HEK293 (cell line): ENCODE data around the gene GRIA1.

ENCODE experiments used
- CTCF ChIA-PET: fragments of 350-600 bp; formaldehyde crosslinking; extraction: SDS; loops from one replicate; lab custom pipeline; 2021; ENCODE audit warnings: antibody characterized with exemption; lab: Yijun Ruan, JAX
- POLR2A ChIA-PET: fragments of 300-600 bp; formaldehyde crosslinking; extraction: SDS; loops from one replicate; lab custom pipeline; 2020; ENCODE audit warnings: antibody characterized with exemption, inconsistent platforms; lab: Yijun Ruan, JAX
- H3K27ac ChIP-seq: fragments of 200-500 bp; sonication (Bioruptor generic); 2 replicates; pipeline ENCODE4 v1.5.1; 2014; ENCODE audit warnings: low read depth, low read length, control low read depth, inconsistent platforms; ENCODE audit errors: extremely low read depth
- H3K36me3 ChIP-seq, 2 experiments: fragments of 200-500 bp in 1 of 2; sonication (Bioruptor generic) in 1 of 2; 1 replicate in 1 of 2; 2 replicates in 1 of 2; pipeline ENCODE4 v1.5.1; 2014 to 2017; ENCODE audit warnings: inconsistent platforms in 2 of 2, low read length in 2 of 2; ENCODE audit not compliant: control insufficient read depth in 2 of 2, insufficient read depth in 1 of 2
- H3K4me1 ChIP-seq: fragments of 200-500 bp; sonication (Bioruptor generic); 2 replicates; pipeline ENCODE4 v1.5.1; 2014; ENCODE audit warnings: mild to moderate bottlenecking, low read length, inconsistent platforms; ENCODE audit not compliant: control insufficient read depth, insufficient read depth
- H3K4me3 ChIP-seq: 2 replicates; pipeline ENCODE4 v1.5.1; 2011; ENCODE audit warnings: low read depth, mild to moderate bottlenecking, control low read depth, low read length, moderate library complexity
- H3K9me3 ChIP-seq: fragments of 200-500 bp; sonication (Bioruptor generic); 2 replicates; pipeline ENCODE4 v1.5.1; 2014; ENCODE audit warnings: low read depth, low read length, inconsistent platforms; ENCODE audit not compliant: control insufficient read depth, insufficient read depth
- GFI1B ChIP-seq: fragments of 450-650 bp; formaldehyde crosslinking; IDR thresholded peaks from 2 replicates; pipeline ENCODE4 v1.5.1; 2016; ENCODE audit warnings: missing biosample characterization, missing genetic modification characterization
- GLI2 ChIP-seq: fragments of 450-650 bp; formaldehyde crosslinking; IDR thresholded peaks from 2 replicates; pipeline ENCODE4; 2017; ENCODE audit warnings: missing biosample characterization, missing genetic modification characterization, low read depth, borderline replicate concordance
- KLF1 ChIP-seq: fragments of 450-650 bp; formaldehyde crosslinking; IDR thresholded peaks from 2 replicates; pipeline ENCODE4 v1.5.1; 2016; ENCODE audit warnings: missing biosample characterization, missing genetic modification characterization
- KLF8 ChIP-seq: fragments of 450-650 bp; formaldehyde crosslinking; IDR thresholded peaks from 2 replicates; pipeline ENCODE4 v1.5.1; 2016; ENCODE audit warnings: missing biosample characterization, missing genetic modification characterization
- MYNN ChIP-seq: fragments of 450-650 bp; formaldehyde crosslinking; IDR thresholded peaks from 2 replicates; pipeline ENCODE4 v1.5.1; 2016; ENCODE audit warnings: missing biosample characterization, missing genetic modification characterization, borderline replicate concordance
- RBAK ChIP-seq: fragments of 450-650 bp; formaldehyde crosslinking; IDR thresholded peaks from 2 replicates; pipeline ENCODE4 v1.5.1; 2016; ENCODE audit warnings: missing biosample characterization, missing genetic modification characterization
- SCRT1 ChIP-seq: fragments of 450-650 bp; formaldehyde crosslinking; IDR thresholded peaks from 2 replicates; pipeline ENCODE4 v1.5.1; 2016; ENCODE audit warnings: missing biosample characterization, missing genetic modification characterization, borderline replicate concordance
- ZBTB20 ChIP-seq: fragments of 450-650 bp; formaldehyde crosslinking; IDR thresholded peaks from 2 replicates; pipeline ENCODE4 v1.5.1; 2016; ENCODE audit warnings: missing biosample characterization, missing genetic modification characterization
- ZFP37 ChIP-seq: fragments of 450-650 bp; formaldehyde crosslinking; IDR thresholded peaks from 2 replicates; pipeline ENCODE4 v1.5.1; 2016; ENCODE audit warnings: missing biosample characterization, missing genetic modification characterization
- ZNF174 ChIP-seq: fragments of 450-650 bp; formaldehyde crosslinking; IDR thresholded peaks from 2 replicates; pipeline ENCODE4 v1.5.0; 2017; ENCODE audit warnings: missing biosample characterization, mild to moderate bottlenecking, missing genetic modification characterization
- ZNF24 ChIP-seq: fragments of 450-650 bp; formaldehyde crosslinking; IDR thresholded peaks from 2 replicates; pipeline ENCODE4 v1.5.1; 2016; ENCODE audit warnings: missing biosample characterization, missing genetic modification characterization
- ZNF266 ChIP-seq: fragments of 450-650 bp; formaldehyde crosslinking; IDR thresholded peaks from 2 replicates; pipeline ENCODE4 v1.5.1; 2016; ENCODE audit warnings: missing biosample characterization, missing genetic modification characterization, low read depth
- ZNF274 ChIP-seq, 2 experiments: fragments of 200-500 bp in 1 of 2; fragments of 450-650 bp in 1 of 2; sonication (Bioruptor generic) in 1 of 2; formaldehyde crosslinking in 1 of 2; IDR thresholded peaks; 2 replicates each; pipeline versions ENCODE4 v1.5.1 to v1.6.1; 2014 to 2016; ENCODE audit warnings: borderline replicate concordance in 1 of 2, inconsistent platforms in 1 of 2, low read length in 1 of 2, missing biosample characterization in 1 of 2, missing genetic modification characterization in 1 of 2
- ZNF292 ChIP-seq: fragments of 450-650 bp; formaldehyde crosslinking; IDR thresholded peaks from 2 replicates; pipeline ENCODE4 v1.5.1; 2016; ENCODE audit warnings: low read depth, missing biosample characterization, missing genetic modification characterization, borderline replicate concordance
- ZNF302 ChIP-seq: fragments of 450-650 bp; formaldehyde crosslinking; IDR thresholded peaks from 2 replicates; pipeline ENCODE4 v1.5.1; 2016; ENCODE audit warnings: missing biosample characterization, missing genetic modification characterization, low read depth
- ZNF558 ChIP-seq: fragments of 450-650 bp; formaldehyde crosslinking; IDR thresholded peaks from 2 replicates; pipeline ENCODE4 v1.5.1; 2016; ENCODE audit warnings: missing biosample characterization, missing genetic modification characterization
- ZNF585B ChIP-seq: fragments of 450-650 bp; formaldehyde crosslinking; IDR thresholded peaks from 2 replicates; pipeline ENCODE4 v1.5.1; 2016; ENCODE audit warnings: missing biosample characterization, missing genetic modification characterization
- ZNF654 ChIP-seq: fragments of 450-650 bp; formaldehyde crosslinking; IDR thresholded peaks from 2 replicates; pipeline ENCODE4 v1.5.1; 2016; ENCODE audit warnings: low read depth, missing biosample characterization, missing genetic modification characterization
- ZNF664 ChIP-seq: fragments of 450-650 bp; formaldehyde crosslinking; IDR thresholded peaks from 2 replicates; pipeline ENCODE4 v1.5.1; 2016; ENCODE audit warnings: missing biosample characterization, missing genetic modification characterization
- ZNF747 ChIP-seq: fragments of 450-650 bp; formaldehyde crosslinking; IDR thresholded peaks from 2 replicates; pipeline ENCODE4 v1.5.1; 2016; ENCODE audit warnings: missing biosample characterization, missing genetic modification characterization
- ZNF768 ChIP-seq: fragments of 450-650 bp; formaldehyde crosslinking; IDR thresholded peaks from 2 replicates; pipeline ENCODE4 v1.5.1; 2018; ENCODE audit warnings: missing biosample characterization, mild to moderate bottlenecking, missing genetic modification characterization
- ZNF830 ChIP-seq: fragments of 450-650 bp; IDR thresholded peaks from 2 replicates; pipeline ENCODE4 v1.5.0; 2018; ENCODE audit warnings: missing biosample characterization, missing genetic modification characterization, low read depth, mild to moderate bottlenecking, moderate library complexity
- ZSCAN30 ChIP-seq: fragments of 450-650 bp; IDR thresholded peaks from 2 replicates; pipeline ENCODE4 v1.5.1; 2018; ENCODE audit warnings: missing biosample characterization, mild to moderate bottlenecking, missing genetic modification characterization, moderate library complexity
- TF ChIP-seq, protein P1 (sequence below): fragments of 450-650 bp; formaldehyde crosslinking; IDR thresholded peaks from 2 replicates; pipeline ENCODE4 v1.5.1; 2017; ENCODE audit warnings: missing biosample characterization, missing genetic modification characterization
- TF ChIP-seq, protein P2 (sequence below): fragments of 450-650 bp; formaldehyde crosslinking; conservative IDR thresholded peaks from 2 replicates; pipeline ENCODE4 v1.5.1; 2016; ENCODE audit warnings: low read depth, missing biosample characterization, missing genetic modification characterization
- TF ChIP-seq, protein P3 (sequence below): fragments of 450-650 bp; formaldehyde crosslinking; IDR thresholded peaks from 2 replicates; pipeline ENCODE4 v1.5.1; 2016; ENCODE audit warnings: missing biosample characterization, missing genetic modification characterization

The GRIA1 gene

GRCh38 chr5:153483482-153483881, 7.0 kb upstream of the GRIA1 start:
- Histone ChIP-seq H3K4me1 (no peaks in the 10 kb centered on the region), H3K4me3 (no peak overlapping the region), H3K27ac (no peak overlapping the region), H3K36me3 (no peaks in the 10 kb centered on the region), H3K9me3 (no peaks in the 10 kb centered on the region)
- TF ChIP-seq ZNF174 (tag by site-specific recombination) (no peak), GLI2 (tag by site-specific recombination) (no peak)
- ChIA-PET CTCF (no interaction called here), POLR2A (no interaction called here)

GRCh38 chr5:153485641-153486040, 4.8 kb upstream of the GRIA1 start:
- POLR2A ChIA-PET: no interaction called here
- no peaks in the 10 kb centered on the region for H3K9me3 ChIP-seq
- no peaks in the 10 kb centered on the region; the same call in 1 of the 2 replicates for H3K4me1 ChIP-seq
- no peak overlapping the region for H3K27ac ChIP-seq
- no peak overlapping the region for H3K4me3 ChIP-seq
- TF ChIP-seq ZNF274 (IDR thresholded peaks at IDR 0.05; ENCODE audit: low read length) (no peak), ZNF274 (tag by site-specific recombination; IDR thresholded peaks at IDR 0.05; ENCODE audit: borderline replicate concordance) (no peak), SCRT1 (tag by site-specific recombination) (no peak), ZNF664 (tag by site-specific recombination) (no peak), ZNF302 (tag by site-specific recombination) (no peak), ZNF292 (tag by site-specific recombination) (no peak), RBAK (tag by site-specific recombination) (no peak), KLF1 (tag by site-specific recombination) (no peak), ZNF24 (no peak), GFI1B (tag by site-specific recombination) (no peak)
- TF ChIP-seq, protein P1, sequence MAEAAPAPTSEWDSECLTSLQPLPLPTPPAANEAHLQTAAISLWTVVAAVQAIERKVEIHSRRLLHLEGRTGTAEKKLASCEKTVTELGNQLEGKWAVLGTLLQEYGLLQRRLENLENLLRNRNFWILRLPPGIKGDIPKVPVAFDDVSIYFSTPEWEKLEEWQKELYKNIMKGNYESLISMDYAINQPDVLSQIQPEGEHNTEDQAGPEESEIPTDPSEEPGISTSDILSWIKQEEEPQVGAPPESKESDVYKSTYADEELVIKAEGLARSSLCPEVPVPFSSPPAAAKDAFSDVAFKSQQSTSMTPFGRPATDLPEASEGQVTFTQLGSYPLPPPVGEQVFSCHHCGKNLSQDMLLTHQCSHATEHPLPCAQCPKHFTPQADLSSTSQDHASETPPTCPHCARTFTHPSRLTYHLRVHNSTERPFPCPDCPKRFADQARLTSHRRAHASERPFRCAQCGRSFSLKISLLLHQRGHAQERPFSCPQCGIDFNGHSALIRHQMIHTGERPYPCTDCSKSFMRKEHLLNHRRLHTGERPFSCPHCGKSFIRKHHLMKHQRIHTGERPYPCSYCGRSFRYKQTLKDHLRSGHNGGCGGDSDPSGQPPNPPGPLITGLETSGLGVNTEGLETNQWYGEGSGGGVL (tag by site-specific recombination): no peak
- CTCF ChIA-PET: interaction anchor here (0.6 kb wide), 2 partner anchors 19 to 479 kb away, joined by 6 to 7 read pairs; no protein-coding TSS in a partner anchor
- H3K36me3 ChIP-seq: no peaks in the 10 kb centered on the region

DNA sequence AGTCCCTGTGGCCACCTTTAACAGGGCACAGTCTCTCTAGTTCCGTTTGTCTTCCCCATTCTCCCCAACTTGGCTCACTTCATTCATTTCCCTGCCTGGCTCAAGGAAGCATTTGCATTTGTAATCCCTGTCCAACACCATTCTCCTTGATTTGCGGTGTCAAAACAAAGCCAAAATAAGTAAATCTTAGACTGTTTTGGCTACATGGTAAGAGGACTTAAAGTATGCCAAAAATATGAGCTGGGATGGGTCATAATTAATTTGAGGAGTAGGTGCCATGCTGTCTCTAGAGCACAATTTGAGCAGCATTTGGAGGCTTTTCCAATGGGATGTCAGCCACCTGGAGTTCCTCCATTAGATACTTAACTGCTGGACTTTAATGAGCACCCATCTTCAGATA, 3.7 kb upstream of the GRIA1 start:
- Histone ChIP-seq H3K4me1 (no peaks in the 10 kb centered on the region; the same call in 1 of the 2 replicates), H3K4me3 (no peak overlapping the region), H3K27ac (no peak overlapping the region), H3K9me3 (no peaks in the 10 kb centered on the region), H3K36me3 (no peaks in the 10 kb centered on the region)
- POLR2A ChIA-PET: no interaction called here
- CTCF ChIA-PET: interaction anchor here (0.7 kb wide), 1 partner anchor 1468 kb away, joined by 3 read pairs; no protein-coding TSS in a partner anchor
- no peak for TF ChIP-seq GLI2 (tag by site-specific recombination)
- TF ChIP-seq, protein P2, sequence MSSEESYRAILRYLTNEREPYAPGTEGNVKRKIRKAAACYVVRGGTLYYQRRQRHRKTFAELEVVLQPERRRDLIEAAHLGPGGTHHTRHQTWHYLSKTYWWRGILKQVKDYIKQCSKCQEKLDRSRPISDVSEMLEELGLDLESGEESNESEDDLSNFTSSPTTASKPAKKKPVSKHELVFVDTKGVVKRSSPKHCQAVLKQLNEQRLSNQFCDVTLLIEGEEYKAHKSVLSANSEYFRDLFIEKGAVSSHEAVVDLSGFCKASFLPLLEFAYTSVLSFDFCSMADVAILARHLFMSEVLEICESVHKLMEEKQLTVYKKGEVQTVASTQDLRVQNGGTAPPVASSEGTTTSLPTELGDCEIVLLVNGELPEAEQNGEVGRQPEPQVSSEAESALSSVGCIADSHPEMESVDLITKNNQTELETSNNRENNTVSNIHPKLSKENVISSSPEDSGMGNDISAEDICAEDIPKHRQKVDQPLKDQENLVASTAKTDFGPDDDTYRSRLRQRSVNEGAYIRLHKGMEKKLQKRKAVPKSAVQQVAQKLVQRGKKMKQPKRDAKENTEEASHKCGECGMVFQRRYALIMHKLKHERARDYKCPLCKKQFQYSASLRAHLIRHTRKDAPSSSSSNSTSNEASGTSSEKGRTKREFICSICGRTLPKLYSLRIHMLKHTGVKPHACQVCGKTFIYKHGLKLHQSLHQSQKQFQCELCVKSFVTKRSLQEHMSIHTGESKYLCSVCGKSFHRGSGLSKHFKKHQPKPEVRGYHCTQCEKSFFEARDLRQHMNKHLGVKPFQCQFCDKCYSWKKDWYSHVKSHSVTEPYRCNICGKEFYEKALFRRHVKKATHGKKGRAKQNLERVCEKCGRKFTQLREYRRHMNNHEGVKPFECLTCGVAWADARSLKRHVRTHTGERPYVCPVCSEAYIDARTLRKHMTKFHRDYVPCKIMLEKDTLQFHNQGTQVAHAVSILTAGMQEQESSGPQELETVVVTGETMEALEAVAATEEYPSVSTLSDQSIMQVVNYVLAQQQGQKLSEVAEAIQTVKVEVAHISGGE (tag by site-specific recombination): no peak
- TF ChIP-seq ZBTB20 (tag by site-specific recombination): no peak
- TF ChIP-seq ZNF266 (tag by site-specific recombination): no peak
- TF ChIP-seq ZNF558 (tag by site-specific recombination): no peak
- no peak for TF ChIP-seq ZSCAN30 (tag by site-specific recombination)
- TF ChIP-seq ZNF585B (tag by site-specific recombination): no peak
- TF ChIP-seq ZNF747 (tag by site-specific recombination): no peak
- no peak for TF ChIP-seq ZNF830 (tag by site-specific recombination)
- TF ChIP-seq ZNF768 (tag by site-specific recombination): no peak
- TF ChIP-seq MYNN (tag by site-specific recombination): no peak
- TF ChIP-seq, protein P3, sequence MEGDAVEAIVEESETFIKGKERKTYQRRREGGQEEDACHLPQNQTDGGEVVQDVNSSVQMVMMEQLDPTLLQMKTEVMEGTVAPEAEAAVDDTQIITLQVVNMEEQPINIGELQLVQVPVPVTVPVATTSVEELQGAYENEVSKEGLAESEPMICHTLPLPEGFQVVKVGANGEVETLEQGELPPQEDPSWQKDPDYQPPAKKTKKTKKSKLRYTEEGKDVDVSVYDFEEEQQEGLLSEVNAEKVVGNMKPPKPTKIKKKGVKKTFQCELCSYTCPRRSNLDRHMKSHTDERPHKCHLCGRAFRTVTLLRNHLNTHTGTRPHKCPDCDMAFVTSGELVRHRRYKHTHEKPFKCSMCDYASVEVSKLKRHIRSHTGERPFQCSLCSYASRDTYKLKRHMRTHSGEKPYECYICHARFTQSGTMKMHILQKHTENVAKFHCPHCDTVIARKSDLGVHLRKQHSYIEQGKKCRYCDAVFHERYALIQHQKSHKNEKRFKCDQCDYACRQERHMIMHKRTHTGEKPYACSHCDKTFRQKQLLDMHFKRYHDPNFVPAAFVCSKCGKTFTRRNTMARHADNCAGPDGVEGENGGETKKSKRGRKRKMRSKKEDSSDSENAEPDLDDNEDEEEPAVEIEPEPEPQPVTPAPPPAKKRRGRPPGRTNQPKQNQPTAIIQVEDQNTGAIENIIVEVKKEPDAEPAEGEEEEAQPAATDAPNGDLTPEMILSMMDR (tag by site-specific recombination): no peak
- TF ChIP-seq ZNF654 (tag by site-specific recombination): no peak
- no peak for TF ChIP-seq KLF8 (tag by site-specific recombination)
- no peak for TF ChIP-seq ZFP37
- no peak for TF ChIP-seq GFI1B (tag by site-specific recombination)
